ENCODE results near the gene KRTAP6-3.

The KRTAP6-3 gene

GRCh38 chr21:30620522-30620921, 28.3 kb downstream of the KRTAP6-3 start, which contains the start of gene KRTAP20-4:
TSS of gene KRTAP20-4 (plus strand) at chr21:30620627.
- DNase-seq (ENCODE audit: low read depth): no peak
- no peak within 1 kb of the TSS for H3K4me3 ChIP-seq (ENCODE audit: low read depth, low read length)

- DNase-seq (ENCODE audit: low read depth): no peak
- H3K4me3 ChIP-seq (ENCODE audit: low read depth, low read length): no peak overlapping the region
These were observed 31.1 kb downstream of the KRTAP6-3 start for GRCh38 chr21:30623362-30623761.

- H3K4me3 ChIP-seq (ENCODE audit: low read depth, low read length): no peak overlapping the region
- no peak for DNase-seq (ENCODE audit: low read depth)
These were observed 33.4 kb downstream of the KRTAP6-3 start for GRCh38 chr21:30625449-30626165.

- no peak overlapping the region for H3K4me3 ChIP-seq (ENCODE audit: low read depth, low read length)
- DNase-seq (ENCODE audit: low read depth): no peak
These were observed 35.9 kb downstream of the KRTAP6-3 start for GRCh38 chr21:30628109-30628508.

- H3K4me3 ChIP-seq (ENCODE audit: low read depth, low read length): no peak overlapping the region
- DNase-seq (ENCODE audit: low read depth): no peak
These were observed 37.0 kb downstream of the KRTAP6-3 start for GRCh38 chr21:30629200-30629599.

GRCh38 chr21:30634906-30635305, 42.7 kb downstream of the KRTAP6-3 start, which contains the start of gene KRTAP20-2:
TSS of gene KRTAP20-2 (plus strand) at chr21:30635206. CDS start at chr21:30635264, 58 bp downstream.
- DNase-seq (ENCODE audit: low read depth): no peak
- no peak within 1 kb of the TSS for H3K4me3 ChIP-seq (ENCODE audit: low read depth, low read length)

GRCh38 chr21:30638686-30639085, 46.4 kb downstream of the KRTAP6-3 start:
- H3K4me3 ChIP-seq (ENCODE audit: low read depth, low read length): no peak overlapping the region
- no peak for DNase-seq (ENCODE audit: low read depth)

GRCh38 chr21:30642564-30642963, 50.3 kb downstream of the KRTAP6-3 start, which contains the start of gene KRTAP20-3:
TSS of gene KRTAP20-3 (plus strand) at chr21:30642864.
- no peak within 1 kb of the TSS for H3K4me3 ChIP-seq (ENCODE audit: low read depth, low read length)

More at GRCh38 chr21:30642564-30642963, 50.3 kb downstream of the KRTAP6-3 start, which contains the start of gene KRTAP20-3:
- no peak for DNase-seq (ENCODE audit: low read depth)

All from skeletal muscle cell (primary cell).